Naive thymus-derived CD4-positive, alpha-beta T cell (primary cell): ENCODE data around the gene CCDC116. TPM values are rescaled to one million over a fixed set of nuclear protein-coding genes. Genes with fewer than 3 reads are reported as not detected.

Source experiments
- ATAC-seq: fragments of 150-1000 bp; cut with Tn5 transposase; 2 replicates; pipeline ENCODE4 v1.10.0; 2021; ENCODE audit warnings: mild to moderate bottlenecking, moderate library complexity
- CTCF ChIA-PET: fragments of 350-600 bp; sonication (Branson Sonifier 250); formaldehyde crosslinking; loops from one replicate; lab custom pipeline; 2021; ENCODE audit warnings: antibody characterized with exemption; lab: Charles Lee
- POLR2A ChIA-PET: fragments of 350-600 bp; sonication (Branson Sonifier 250); formaldehyde crosslinking; loops from one replicate; lab custom pipeline; 2021; ENCODE audit warnings: antibody characterized with exemption, inconsistent platforms; lab: Charles Lee
- DNase-seq, 9 donors: peaks; one replicate each; pipeline versions ENCODE4 v3.0.0 to v3.0.0-alpha.2; 2020 to 2022; ENCODE audit warnings: mixed read lengths in 1 of 9
- H3K27ac ChIP-seq: one replicate; pipeline ENCODE4 v1.7.0; 2013; ENCODE audit warnings: mild to moderate bottlenecking, low read depth, low read length, moderate library complexity
- H3K27me3 ChIP-seq, 2 donors: one replicate each; pipeline ENCODE4 v1.7.0; 2013; ENCODE audit warnings: low read length in 2 of 2, mild to moderate bottlenecking in 2 of 2, moderate library complexity in 2 of 2; ENCODE audit not compliant: control insufficient read depth in 2 of 2, insufficient read depth in 2 of 2
- H3K36me3 ChIP-seq, 3 experiments: 1 replicate in 2 of 3; 2 replicates in 1 of 3; pipeline ENCODE4 v1.7.0; 2013; ENCODE audit warnings: low read length in 3 of 3, mild to moderate bottlenecking in 3 of 3, moderate library complexity in 1 of 3; ENCODE audit not compliant: insufficient read depth in 3 of 3, control insufficient read depth in 2 of 3
- H3K4me1 ChIP-seq, 2 donors: one replicate each; pipeline ENCODE4 v1.7.0; 2013; ENCODE audit warnings: low read length in 2 of 2, mild to moderate bottlenecking in 2 of 2, moderate library complexity in 1 of 2; ENCODE audit not compliant: control insufficient read depth in 2 of 2, insufficient read depth in 2 of 2
- H3K4me3 ChIP-seq: 2 replicates; pipeline ENCODE4 v1.7.0; 2013; ENCODE audit warnings: mild to moderate bottlenecking, low read length
- H3K9me3 ChIP-seq, 3 experiments: 1 replicate in 2 of 3; 2 replicates in 1 of 3; pipeline ENCODE4 v1.7.0; 2013; ENCODE audit warnings: low read length in 3 of 3; ENCODE audit not compliant: control insufficient read depth in 2 of 3
- H3K27ac Mint-ChIP-seq, 9 donors: one replicate each; pipeline ENCODE4 v1.8.0; 2020 to 2022; ENCODE audit warnings: mixed read lengths in 9 of 9, mild to moderate bottlenecking in 8 of 9, moderate library complexity in 5 of 9, inconsistent platforms in 2 of 9
- H3K27me3 Mint-ChIP-seq, 5 donors: one replicate each; pipeline ENCODE4 v1.8.0; 2021 to 2022; ENCODE audit warnings: mixed read lengths in 5 of 5, mild to moderate bottlenecking in 1 of 5
- H3K36me3 Mint-ChIP-seq, 5 donors: one replicate each; pipeline ENCODE4 v1.8.0; 2020 to 2022; ENCODE audit warnings: mixed read lengths in 5 of 5, mild to moderate bottlenecking in 3 of 5, inconsistent platforms in 1 of 5
- H3K4me1 Mint-ChIP-seq, 7 donors: one replicate each; pipeline ENCODE4 v1.8.0; 2020 to 2022; ENCODE audit warnings: mixed read lengths in 7 of 7, mild to moderate bottlenecking in 3 of 7, inconsistent platforms in 1 of 7
- H3K4me3 Mint-ChIP-seq, 10 donors: one replicate each; pipeline ENCODE4 v1.8.0; 2020 to 2022; ENCODE audit warnings: mild to moderate bottlenecking in 10 of 10, mixed read lengths in 10 of 10, moderate library complexity in 6 of 10, inconsistent platforms in 2 of 10
- H3K9me3 Mint-ChIP-seq, 11 donors: one replicate each; pipeline ENCODE4 v1.8.0; 2020 to 2022; ENCODE audit warnings: mixed read lengths in 11 of 11, mild to moderate bottlenecking in 4 of 11, inconsistent platforms in 1 of 11, moderate library complexity in 1 of 11
- intact Hi-C, 2 donors: fragments of 100-400 bp; cut with micrococcal nuclease; formaldehyde crosslinking; loops; one replicate each; pipeline ENCODE4 v1.15.1; 2023
- polyA plus RNA-seq, 2 donors: library from polyadenylated mRNA; unstranded; fragments of 300-500 nt; fragmentation: Illumina TruSeq; gene quantifications; one replicate each; pipeline ENCODE4 v1.2.3, GENCODE V29; 2021
- total RNA-seq, 6 experiments: library from RNA in 5 of 6; stranded (reverse) in 5 of 6; gene quantifications; 1 replicate in 5 of 6; 2 replicates in 1 of 6; pipeline ENCODE4 v1.2.3 and lab custom pipeline; 2021 to 2026

The CCDC116 gene
- total and polyA plus RNA-seq, 7 experiments from 2014 or later: 0.21 to 0.43 (median 0.27) TPM; not detected in 3

DNA sequence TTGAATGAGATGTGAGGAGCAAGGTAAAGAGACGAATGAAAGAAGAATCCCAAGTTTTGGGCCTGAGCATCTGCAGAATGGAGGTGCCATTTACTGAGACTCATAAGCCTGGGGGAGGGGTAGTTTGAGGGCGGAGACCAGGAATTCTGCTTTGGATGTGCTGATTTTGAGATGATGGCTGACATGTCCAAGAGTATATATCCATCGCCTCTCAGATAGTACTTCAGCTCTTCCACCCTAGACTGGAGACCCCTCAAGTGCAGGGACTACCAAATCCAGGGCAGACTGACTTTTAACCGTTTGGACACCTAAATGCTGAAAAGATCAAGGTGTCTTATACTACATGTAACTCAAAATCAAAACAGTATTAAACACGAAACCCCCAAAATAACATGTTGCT is 8.2 kb downstream of the CCDC116 start:
- peaks cover 15 to 18% of the 10 kb centered on the region in 2 donors for H3K4me1 ChIP-seq
- DNase-seq (no peak), ATAC-seq (no peak)
- intact Hi-C loops: loop anchor here in 1 of 2 donors (5.0 kb wide), 1 partner anchor 639 kb away; the partner anchor contains the start of gene THAP7
- no peaks in the 10 kb centered on the region for H3K9me3 ChIP-seq
- H3K36me3 ChIP-seq: peaks cover 0 to 4% (median 0%) of the 10 kb centered on the region in 3 experiments
- H3K27me3 Mint-ChIP-seq: no peaks in the 10 kb centered on the region
- no peaks in the 10 kb centered on the region for H3K9me3 Mint-ChIP-seq
- CTCF ChIA-PET: interaction anchor here (3.2 kb wide), 1 partner anchor 11 kb away, joined by 30 read pairs; the partner anchor contains the start of gene YDJC
- no peak overlapping the region for H3K27ac ChIP-seq
- H3K4me1 Mint-ChIP-seq: peaks cover 18 to 30% (median 23%) of the 10 kb centered on the region in 7 donors
- POLR2A ChIA-PET: interaction anchor here (2.5 to 3.4 kb wide), 4 partner anchors 11 to 26 kb away, joined by 12 to 93 read pairs (median 22); partner anchors contain the start of genes CCDC116, PPIL2 and YDJC
- no peaks in the 10 kb centered on the region for H3K27me3 ChIP-seq
- peak overlapping the region in 3 of 9 donors; percentile 2 to 31 (median 6) for H3K27ac Mint-ChIP-seq
- H3K4me3 ChIP-seq: no peak overlapping the region
- peak overlapping the region; percentile 80 to 91 (median 86) for H3K4me3 Mint-ChIP-seq
- H3K36me3 Mint-ChIP-seq: peaks cover 0 to 13% (median 4%) of the 10 kb centered on the region in 5 donors

DNA sequence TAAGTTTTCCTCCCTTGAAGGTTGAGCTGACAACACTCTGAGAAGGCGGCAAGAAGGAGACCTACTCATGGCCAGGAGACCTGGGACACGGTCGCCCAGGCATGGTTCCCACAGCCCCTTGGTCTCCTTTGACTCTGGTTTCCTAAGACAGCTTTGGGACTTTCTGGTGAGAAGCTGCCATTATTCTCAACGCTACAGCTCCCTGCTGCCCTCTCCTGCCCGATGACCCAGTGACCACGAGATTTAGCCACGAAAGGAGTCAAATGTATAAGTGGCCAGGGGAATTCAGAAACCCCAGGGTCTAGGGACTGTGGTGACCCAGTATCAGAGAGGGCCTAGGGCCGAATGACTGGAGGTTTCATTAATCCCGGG is 8.8 kb downstream of the CCDC116 start:
- peak overlapping the region in 6 of 9 donors; percentile 6 to 98 (median 92) for H3K27ac Mint-ChIP-seq
- Histone ChIP-seq H3K4me3 (peak overlapping the region; percentile 67), H3K9me3 (no peaks in the 10 kb centered on the region), H3K27ac (peak overlapping the region; percentile 63), H3K27me3 (no peaks in the 10 kb centered on the region), H3K36me3 (peaks cover 0 to 8% (median 0%) of the 10 kb centered on the region in 3 experiments), H3K4me1 (peaks cover 18% of the 10 kb centered on the region in 2 donors)
- CTCF ChIA-PET: interaction anchor here (1.2 to 3.2 kb wide), 4 partner anchors 12 to 17 kb away, joined by 3 to 30 read pairs (median 9); partner anchors contain the start of gene YDJC
- DNase-seq (peak in 1 of 9 donors; percentile 11), ATAC-seq (no peak)
- H3K36me3 Mint-ChIP-seq: peaks cover 0 to 13% (median 6%) of the 10 kb centered on the region in 5 donors
- H3K9me3 Mint-ChIP-seq: no peaks in the 10 kb centered on the region
- H3K4me1 Mint-ChIP-seq: peaks cover 19 to 30% (median 26%) of the 10 kb centered on the region in 7 donors
- intact Hi-C loops: loop anchor here in 1 of 2 donors (5.0 kb wide), 1 partner anchor 639 kb away; the partner anchor contains the start of gene THAP7
- POLR2A ChIA-PET: interaction anchor here (1.0 to 3.4 kb wide), 5 partner anchors 11 to 73 kb away, joined by 3 to 93 read pairs (median 20); partner anchors contain the start of genes CCDC116, PPIL2 and YDJC
- H3K27me3 Mint-ChIP-seq: no peaks in the 10 kb centered on the region
- peak overlapping the region; percentile 80 to 91 (median 86) for H3K4me3 Mint-ChIP-seq

DNA sequence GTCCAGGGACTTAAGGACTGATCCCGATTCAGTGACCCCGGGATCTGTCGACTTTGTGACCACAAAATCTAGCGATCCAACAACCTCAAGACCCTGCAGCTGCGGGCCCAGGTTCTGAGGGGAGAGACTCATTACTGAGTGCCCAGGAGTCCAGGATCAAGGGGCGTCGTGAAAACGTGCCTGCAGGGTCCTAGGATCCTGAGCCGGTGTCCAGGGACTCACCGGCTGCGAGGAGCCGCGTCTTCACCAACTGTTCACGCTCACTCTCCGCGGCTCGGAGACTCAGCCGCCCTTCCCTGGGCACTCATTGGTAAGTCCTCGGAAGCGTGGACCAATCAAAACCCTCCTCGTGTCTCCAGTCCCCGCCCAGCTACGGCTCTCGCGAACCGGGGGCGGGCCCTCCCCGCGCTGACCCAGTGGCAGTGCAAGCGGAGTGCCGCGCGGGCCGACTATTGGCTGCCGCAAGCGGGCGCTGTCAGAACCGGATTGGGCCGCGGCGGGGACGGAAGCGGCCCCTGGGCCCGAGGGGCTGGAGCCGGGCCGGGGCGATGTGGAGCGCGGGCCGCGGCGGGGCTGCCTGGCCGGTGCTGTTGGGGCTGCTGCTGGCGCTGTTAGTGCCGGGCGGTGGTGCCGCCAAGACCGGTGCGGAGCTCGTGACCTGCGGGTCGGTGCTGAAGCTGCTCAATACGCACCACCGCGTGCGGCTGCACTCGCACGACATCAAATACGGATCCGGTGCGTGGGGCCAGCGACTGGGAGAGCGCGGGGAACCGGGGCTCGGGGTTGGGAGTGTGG is 9.4 kb downstream of the CCDC116 start, which contains the start of gene SDF2L1:
SDF2L1 (plus strand) TSS at position 514 of the 795 bp plus-strand sequence; CDS start at position 549, 35 bp downstream.
- Histone ChIP-seq H3K4me1 (peaks cover 18 to 20% of the 10 kb centered on the region in 2 donors), H3K9me3 (no peaks in the 10 kb centered on the region), H3K27me3 (no peaks in the 10 kb centered on the region), H3K27ac (peak within 1 kb of the TSS; percentile 83), H3K4me3 (peak within 1 kb of the TSS; percentile 67), H3K36me3 (peaks cover 0 to 10% (median 0%) of the 10 kb centered on the region in 3 experiments)
- DNase-seq (peak; percentile 93 to 99 (median 98)), ATAC-seq (peak; percentile 98)
- ChIA-PET CTCF (interaction anchor here (1.2 to 3.2 kb wide), 6 partner anchors 11 to 16 kb away, joined by 3 to 30 read pairs (median 9); partner anchors contain the start of gene YDJC), POLR2A (interaction anchor here (0.6 to 3.4 kb wide), 10 partner anchors 11 to 74 kb away, joined by 3 to 93 read pairs (median 4); partner anchors contain the start of genes CCDC116, PPIL2, UBE2L3 and YDJC)
- peak within 1 kb of the TSS; percentile 53 to 98 (median 88) for H3K27ac Mint-ChIP-seq
- peaks cover 24 to 34% (median 32%) of the 10 kb centered on the region in 7 donors for H3K4me1 Mint-ChIP-seq
- peak within 1 kb of the TSS; percentile 80 to 91 (median 86) for H3K4me3 Mint-ChIP-seq
- H3K9me3 Mint-ChIP-seq: no peaks in the 10 kb centered on the region
- no peaks in the 10 kb centered on the region for H3K27me3 Mint-ChIP-seq
- peaks cover 0 to 16% (median 11%) of the 10 kb centered on the region in 5 donors for H3K36me3 Mint-ChIP-seq
- intact Hi-C loops: loop anchor here (1.0 to 5.0 kb wide), 10 partner anchors 9 to 640 kb away; partner anchors contain the start of genes PPIL2 (in 1 of the 2), THAP7 (in 1 of the 2), UBE2L3 (in 1 of the 2) and YDJC (in 1 of the 2)

DNA sequence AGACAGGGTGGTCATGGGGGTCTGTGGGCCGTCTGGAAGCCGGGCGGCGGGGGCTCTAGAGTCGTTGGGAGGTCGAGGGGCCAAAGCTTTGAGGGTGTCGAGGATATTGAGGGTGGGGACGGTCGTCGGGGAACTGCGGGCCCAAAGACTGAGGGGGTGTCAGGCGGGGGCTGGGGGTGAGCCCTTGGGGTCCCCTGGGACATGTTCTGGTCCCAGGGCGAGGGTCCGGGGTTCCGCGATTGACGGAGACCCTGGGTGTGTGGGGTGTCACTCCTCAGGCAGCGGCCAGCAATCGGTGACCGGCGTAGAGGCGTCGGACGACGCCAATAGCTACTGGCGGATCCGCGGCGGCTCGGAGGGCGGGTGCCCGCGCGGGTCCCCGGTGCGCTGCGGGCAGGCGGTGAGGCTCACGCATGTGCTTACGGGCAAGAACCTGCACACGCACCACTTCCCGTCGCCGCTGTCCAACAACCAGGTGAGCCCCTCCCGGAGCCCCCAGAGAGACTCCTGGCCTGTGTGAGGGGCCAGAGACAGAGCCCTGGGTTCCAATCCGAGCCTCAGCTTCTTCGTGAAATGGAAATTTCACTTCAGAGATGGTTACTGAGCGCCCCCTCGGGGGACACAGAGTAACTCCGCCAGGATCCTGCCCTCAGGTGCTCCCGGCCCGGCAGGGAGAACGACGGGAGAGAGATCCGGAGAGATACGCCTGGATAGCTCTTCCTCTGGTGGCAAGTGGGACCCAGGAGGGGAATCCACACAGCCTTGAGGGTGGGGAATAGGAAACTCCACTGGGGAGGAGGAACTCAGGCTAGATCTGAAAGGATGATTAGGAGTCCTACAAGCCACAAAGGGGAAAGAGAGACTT is 10.3 kb downstream of the CCDC116 start:
- no peaks in the 10 kb centered on the region for H3K27me3 ChIP-seq
- H3K27me3 Mint-ChIP-seq: no peaks in the 10 kb centered on the region
- DNase-seq: peak; percentile 34 to 61 (median 52)
- no peak for ATAC-seq
- no peaks in the 10 kb centered on the region for H3K9me3 ChIP-seq
- no peaks in the 10 kb centered on the region for H3K9me3 Mint-ChIP-seq
- CTCF ChIA-PET: interaction anchor here (0.5 to 3.2 kb wide), 9 partner anchors 9 to 1597 kb away, joined by 3 to 30 read pairs (median 5); partner anchors contain the start of gene YDJC
- peak overlapping the region; percentile 83 for H3K27ac ChIP-seq
- H3K4me3 Mint-ChIP-seq: peak overlapping the region; percentile 80 to 91 (median 86)
- H3K4me3 ChIP-seq: peak overlapping the region; percentile 67
- intact Hi-C loops: loop anchor here (1.0 to 5.0 kb wide), 10 partner anchors 8 to 641 kb away; partner anchors contain the start of genes PPIL2 (in 1 of the 2), THAP7 (in 1 of the 2), UBE2L3 (in 1 of the 2) and YDJC (in 1 of the 2)
- H3K36me3 ChIP-seq: peaks cover 0 to 10% (median 0%) of the 10 kb centered on the region in 3 experiments
- peaks cover 18 to 20% of the 10 kb centered on the region in 2 donors for H3K4me1 ChIP-seq
- H3K27ac Mint-ChIP-seq: peak overlapping the region; percentile 53 to 98 (median 86)
- peaks cover 24 to 34% (median 32%) of the 10 kb centered on the region in 7 donors for H3K4me1 Mint-ChIP-seq
- H3K36me3 Mint-ChIP-seq: peaks cover 0 to 16% (median 11%) of the 10 kb centered on the region in 5 donors
- POLR2A ChIA-PET: interaction anchor here (0.6 to 3.4 kb wide), 9 partner anchors 10 to 75 kb away, joined by 3 to 93 read pairs (median 5); partner anchors contain the start of genes CCDC116, PPIL2, UBE2L3 and YDJC

DNA sequence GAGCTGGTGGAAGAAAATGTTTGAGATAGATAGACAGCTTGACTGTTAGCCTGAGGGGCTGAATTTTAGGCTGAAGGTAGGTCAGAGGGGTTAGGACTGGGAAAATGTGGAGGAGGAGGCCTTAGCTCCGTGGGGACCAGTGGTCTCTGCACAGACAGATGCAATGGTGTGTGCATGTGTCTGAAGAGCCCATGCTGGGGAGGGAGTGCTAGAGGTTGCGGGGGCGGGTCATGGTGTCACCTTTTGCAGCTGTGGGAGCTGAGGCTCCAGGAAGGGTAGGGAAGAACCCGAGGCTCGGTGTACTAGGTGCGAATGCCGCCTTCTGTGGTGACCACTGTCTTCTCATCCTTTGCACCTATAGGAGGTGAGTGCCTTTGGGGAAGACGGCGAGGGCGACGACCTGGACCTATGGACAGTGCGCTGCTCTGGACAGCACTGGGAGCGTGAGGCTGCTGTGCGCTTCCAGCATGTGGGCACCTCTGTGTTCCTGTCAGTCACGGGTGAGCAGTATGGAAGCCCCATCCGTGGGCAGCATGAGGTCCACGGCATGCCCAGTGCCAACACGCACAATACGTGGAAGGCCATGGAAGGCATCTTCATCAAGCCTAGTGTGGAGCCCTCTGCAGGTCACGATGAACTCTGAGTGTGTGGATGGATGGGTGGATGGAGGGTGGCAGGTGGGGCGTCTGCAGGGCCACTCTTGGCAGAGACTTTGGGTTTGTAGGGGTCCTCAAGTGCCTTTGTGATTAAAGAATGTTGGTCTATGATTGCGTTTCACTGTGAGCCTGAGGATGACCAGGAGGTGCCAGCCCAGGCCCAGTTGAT is 11.2 kb downstream of the CCDC116 start:
- peaks cover 0 to 16% (median 11%) of the 10 kb centered on the region in 5 donors for H3K36me3 Mint-ChIP-seq
- DNase-seq: no peak
- peak overlapping the region; percentile 41 to 90 (median 86) for H3K4me3 Mint-ChIP-seq
- no peaks in the 10 kb centered on the region for H3K9me3 ChIP-seq
- H3K4me1 ChIP-seq: peaks cover 18 to 20% of the 10 kb centered on the region in 2 donors
- CTCF ChIA-PET: interaction anchor here (0.5 to 3.2 kb wide), 7 partner anchors 10 to 1598 kb away, joined by 3 to 30 read pairs (median 9); partner anchors contain the start of gene YDJC
- H3K4me1 Mint-ChIP-seq: peaks cover 24 to 34% (median 32%) of the 10 kb centered on the region in 7 donors
- intact Hi-C loops: loop anchor here in 1 of 2 donors (2.0 to 5.0 kb wide), 3 partner anchors 19 to 641 kb away; partner anchors contain the start of gene THAP7
- peak overlapping the region in 7 of 9 donors; percentile 23 to 93 (median 83) for H3K27ac Mint-ChIP-seq
- no peaks in the 10 kb centered on the region for H3K27me3 ChIP-seq
- peaks cover 0 to 10% (median 0%) of the 10 kb centered on the region in 3 experiments for H3K36me3 ChIP-seq
- POLR2A ChIA-PET: interaction anchor here (1.2 to 3.4 kb wide), 6 partner anchors 9 to 76 kb away, joined by 4 to 93 read pairs (median 16); partner anchors contain the start of genes CCDC116, PPIL2, UBE2L3 and YDJC
- H3K9me3 Mint-ChIP-seq: no peaks in the 10 kb centered on the region
- H3K27ac ChIP-seq: no peak overlapping the region
- ATAC-seq: no peak
- peak overlapping the region; percentile 67 for H3K4me3 ChIP-seq
- no peaks in the 10 kb centered on the region for H3K27me3 Mint-ChIP-seq
